GM12891 (cell line): ENCODE results near the gene CEMIP.

ENCODE experiments used
- DNase-seq: peaks from one replicate; pipeline ENCODE4 v3.0.0; 2011; ENCODE audit warnings: low spot score; ENCODE audit not compliant: insufficient read length
- FAIRE-seq: peaks from 2 replicates; lab custom pipeline; 2011; peaks lifted over from hg19 to GRCh38; lab: Jason Lieb, UNC
- PAX5 ChIP-seq: IDR thresholded peaks from 2 replicates; pipeline ENCODE4 v1.6.1; 2011; ENCODE audit warnings: low read length, moderate library complexity, mild to moderate bottlenecking; ENCODE audit not compliant: insufficient read depth, severe bottlenecking
- POLR2A ChIP-seq: IDR thresholded peaks from 2 replicates; pipeline ENCODE4 v1.6.1; 2011; ENCODE audit warnings: low read depth, low read length, control low read depth
- POLR2AphosphoS5 ChIP-seq: IDR thresholded peaks from 2 replicates; pipeline ENCODE4 v1.6.1; 2011; ENCODE audit warnings: low read depth, low read length, control low read depth
- POU2F2 ChIP-seq: IDR thresholded peaks from 2 replicates; pipeline ENCODE4 v1.6.1; 2011; ENCODE audit warnings: low read depth, mild to moderate bottlenecking, control low read depth, low read length, moderate library complexity
- SPI1 ChIP-seq: IDR thresholded peaks from 2 replicates; pipeline ENCODE4 v1.6.1; 2011; ENCODE audit warnings: low read depth, low read length, control low read depth
- TAF1 ChIP-seq: IDR thresholded peaks from 2 replicates; pipeline ENCODE4 v1.6.1; 2011; ENCODE audit warnings: low read depth, low read length, control low read depth

CEMIP gene

DNA sequence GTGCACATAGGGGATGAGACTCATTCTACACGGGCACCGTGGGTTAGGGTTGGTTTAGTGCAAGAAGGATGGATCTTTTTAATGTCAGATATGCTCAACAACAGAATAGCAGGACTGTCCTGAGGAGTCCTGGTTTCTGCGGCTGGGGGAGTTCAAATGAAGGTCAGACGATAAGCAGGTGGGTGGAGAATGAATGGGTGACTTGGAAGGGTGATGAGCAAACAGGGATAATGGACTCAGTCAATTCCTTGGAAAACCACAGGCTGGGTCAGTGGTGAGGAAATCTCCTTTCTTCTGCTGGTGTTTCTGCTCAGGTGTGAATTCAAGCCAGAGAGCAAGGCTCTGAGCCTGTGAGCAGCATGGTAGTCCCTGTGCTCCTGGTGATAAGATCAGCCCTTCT is 150.5 kb downstream of the CEMIP start:
- DNase-seq (no peak), FAIRE-seq (no peak)
- TF ChIP-seq POU2F2 (no peak), POLR2AphosphoS5 (no peak), TAF1 (no peak), POLR2A (no peak), SPI1 (no peak), PAX5 (no peak)

DNA sequence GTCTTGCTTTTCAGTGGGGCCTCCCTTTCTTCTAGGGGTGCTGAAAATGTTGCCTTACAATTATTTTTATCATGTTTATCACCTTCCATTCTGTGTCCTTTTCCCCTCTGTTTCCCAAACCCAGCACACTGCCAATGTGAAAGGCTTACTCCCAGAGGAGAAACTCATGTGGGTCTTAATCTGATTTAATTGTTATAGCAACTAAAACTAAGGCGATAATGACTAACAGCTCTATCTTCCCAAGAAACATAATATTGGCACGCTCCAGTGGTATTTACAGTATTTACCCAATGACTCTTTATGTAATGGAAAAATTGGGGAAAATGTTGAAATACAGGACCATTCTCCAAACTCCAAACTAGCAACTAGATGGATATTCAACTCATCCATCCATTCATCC is 152.0 kb downstream of the CEMIP start:
- FAIRE-seq (no peak), DNase-seq (no peak)
- TF ChIP-seq POLR2A, result no peak
- no peak for TF ChIP-seq SPI1
- no peak for TF ChIP-seq POU2F2
- no peak for TF ChIP-seq POLR2AphosphoS5
- no peak for TF ChIP-seq PAX5
- TF ChIP-seq TAF1, result no peak

DNA sequence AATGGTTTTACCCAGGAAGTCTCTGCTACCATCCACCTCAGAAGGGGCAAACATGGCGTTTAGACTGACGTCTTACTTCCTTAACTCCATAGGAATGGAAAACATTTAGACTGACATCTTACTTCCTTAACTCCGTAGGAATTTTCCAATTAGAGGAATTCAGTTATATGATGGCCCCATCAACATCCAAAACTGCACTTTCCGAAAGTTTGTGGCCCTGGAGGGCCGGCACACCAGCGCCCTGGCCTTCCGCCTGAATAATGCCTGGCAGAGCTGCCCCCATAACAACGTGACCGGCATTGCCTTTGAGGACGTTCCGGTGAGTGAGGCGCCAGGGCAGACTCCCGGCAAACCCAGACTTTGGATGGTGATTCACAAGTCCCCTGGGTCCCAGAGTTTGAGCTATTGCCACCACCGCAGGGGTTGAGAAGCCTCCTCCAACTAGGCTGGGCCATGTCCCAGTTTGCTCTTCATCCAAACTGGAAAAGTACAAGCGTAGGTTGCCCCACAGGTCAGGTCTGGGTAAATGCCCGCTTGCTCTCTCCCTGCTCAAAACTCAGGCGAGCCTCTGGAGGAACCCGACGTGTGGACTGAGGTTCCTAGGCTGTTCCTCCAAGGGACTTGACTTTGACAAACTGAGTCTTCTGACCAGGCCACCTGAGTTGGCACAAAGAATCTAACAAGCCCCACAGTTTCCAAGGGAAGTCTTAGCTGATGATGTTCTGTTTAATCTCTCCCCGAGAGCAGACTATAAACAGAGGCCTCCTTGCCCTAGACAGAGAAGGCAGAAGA is 152.7 kb downstream of the CEMIP start:
- DNase-seq, result no peak
- no peak for FAIRE-seq
- TF ChIP-seq TAF1 (no peak), POLR2AphosphoS5 (no peak), POU2F2 (no peak), POLR2A (no peak), PAX5 (no peak), SPI1 (no peak)

GRCh38 chr15:80932513-80932815 is 153.3 kb downstream of the CEMIP start:
- FAIRE-seq (no peak), DNase-seq (no peak)
- TF ChIP-seq TAF1, result no peak
- no peak for TF ChIP-seq SPI1
- TF ChIP-seq PAX5, result no peak
- no peak for TF ChIP-seq POLR2AphosphoS5
- TF ChIP-seq POLR2A, result no peak
- TF ChIP-seq POU2F2, result no peak

DNA sequence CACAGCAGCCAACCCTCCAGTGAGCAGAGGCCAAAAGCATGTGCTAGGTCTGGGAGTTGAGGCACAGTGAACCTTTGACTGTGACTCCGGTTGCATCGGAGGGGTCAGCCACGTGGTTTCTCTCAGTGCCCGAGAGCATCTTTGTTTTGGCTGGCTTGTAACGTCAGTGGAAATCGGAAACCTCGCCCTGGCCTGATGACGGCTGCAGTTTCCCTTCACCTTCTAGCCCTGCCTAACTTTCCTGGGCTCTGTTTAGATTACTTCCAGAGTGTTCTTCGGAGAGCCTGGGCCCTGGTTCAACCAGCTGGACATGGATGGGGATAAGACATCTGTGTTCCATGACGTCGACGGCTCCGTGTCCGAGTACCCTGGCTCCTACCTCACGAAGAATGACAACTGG is 153.8 kb downstream of the CEMIP start:
- TF ChIP-seq PAX5 (no peak), POU2F2 (no peak), TAF1 (no peak), POLR2A (no peak), SPI1 (no peak), POLR2AphosphoS5 (no peak)
- no peak for FAIRE-seq

GRCh38 chr15:80934761-80935221 is 155.6 kb downstream of the CEMIP start:
- FAIRE-seq (no peak), DNase-seq (no peak)
- no peak for TF ChIP-seq POLR2A
- no peak for TF ChIP-seq POU2F2
- TF ChIP-seq POLR2AphosphoS5, result no peak
- no peak for TF ChIP-seq TAF1
- no peak for TF ChIP-seq PAX5
- no peak for TF ChIP-seq SPI1

More for the DNA sequence above, 153.8 kb downstream of the CEMIP start:
- DNase-seq, result no peak

GRCh38 chr15:80936288-80937078 is 157.3 kb downstream of the CEMIP start:
- FAIRE-seq (no peak), DNase-seq (no peak)
- no peak for TF ChIP-seq PAX5
- TF ChIP-seq POLR2A, result no peak
- TF ChIP-seq TAF1, result no peak
- TF ChIP-seq POU2F2, result no peak
- no peak for TF ChIP-seq POLR2AphosphoS5
- no peak for TF ChIP-seq SPI1

DNA sequence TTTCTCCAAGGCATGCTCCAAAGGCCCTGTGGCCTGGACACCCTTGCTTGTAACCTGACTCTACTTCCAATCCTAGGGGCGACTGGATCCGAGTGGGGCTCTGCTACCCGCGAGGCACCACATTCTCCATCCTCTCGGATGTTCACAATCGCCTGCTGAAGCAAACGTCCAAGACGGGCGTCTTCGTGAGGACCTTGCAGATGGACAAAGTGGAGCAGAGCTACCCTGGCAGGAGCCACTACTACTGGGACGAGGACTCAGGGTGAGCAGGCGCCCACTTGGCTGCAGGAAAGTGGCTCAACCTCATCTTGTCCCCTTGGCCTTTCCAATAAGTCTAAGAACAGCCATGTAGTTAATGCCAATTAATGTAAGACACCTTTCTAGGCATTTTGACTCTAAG is 158.5 kb downstream of the CEMIP start:
- DNase-seq (no peak), FAIRE-seq (no peak)
- TF ChIP-seq POLR2A (no peak), POU2F2 (no peak), POLR2AphosphoS5 (no peak), TAF1 (no peak), SPI1 (no peak), PAX5 (no peak)

GRCh38 chr15:80939216-80939615 is 160.0 kb downstream of the CEMIP start:
- TF ChIP-seq SPI1, result no peak
- no peak for TF ChIP-seq POLR2AphosphoS5
- no peak for TF ChIP-seq PAX5
- TF ChIP-seq POU2F2, result no peak
- TF ChIP-seq TAF1, result no peak
- TF ChIP-seq POLR2A, result no peak
- DNase-seq (no peak), FAIRE-seq (no peak)

GRCh38 chr15:80940331-80940730 is 161.2 kb downstream of the CEMIP start:
- no peak for TF ChIP-seq POLR2AphosphoS5
- TF ChIP-seq POU2F2, result no peak
- DNase-seq (no peak), FAIRE-seq (no peak)
